ENCODE data around the gene KHDC1L.
A peak's percentile ranks its signal among the peaks of the same experiment; 100 is the strongest.
"Not testable (repeated sequence)": the region's sequence is repeated elsewhere in the genome, so short reads cannot be mapped to it uniquely, and the experiment has no call there.

Gene KHDC1L

GRCh38 chr6:73203098-73203497 lies 22.2 kb downstream of the KHDC1L start:
- DNase-seq = no peak

GRCh38 chr6:73200735-73201134 lies 24.6 kb downstream of the KHDC1L start:
- DNase-seq = no peak

- no peak for DNase-seq
These were observed 25.0 kb downstream of the KHDC1L start for GRCh38 chr6:73200247-73200646.

- DNase-seq = no peak
These were observed 30.6 kb downstream of the KHDC1L start for GRCh38 chr6:73194744-73195143.

GRCh38 chr6:73193302-73193701 lies 32.0 kb downstream of the KHDC1L start:
- not testable (repeated sequence) for DNase-seq

GRCh38 chr6:73182021-73182607 lies 43.2 kb downstream of the KHDC1L start:
- DNase-seq = no peak

GRCh38 chr6:73180763-73181619 lies 44.3 kb downstream of the KHDC1L start:
- peak; percentile 75 for DNase-seq

- DNase-seq = no peak
These were observed 45.1 kb downstream of the KHDC1L start for GRCh38 chr6:73180076-73180738.

- no peak for DNase-seq
These were observed 47.9 kb downstream of the KHDC1L start for GRCh38 chr6:73177221-73177944.

- DNase-seq = no peak
These were observed 49.2 kb downstream of the KHDC1L start for GRCh38 chr6:73176057-73176456.

GRCh38 chr6:73174646-73175045 lies 50.6 kb downstream of the KHDC1L start:
- DNase-seq = no peak
